IPS-15b (cell line): ENCODE data around the gene MELTF.
"Not testable (repeated sequence)": the region's sequence is repeated elsewhere in the genome, so short reads cannot be mapped to it uniquely, and the experiment has no call there.

ENCODE experiments used
- H3K27me3 ChIP-seq: one replicate; pipeline ENCODE4 v1.6.1; 2013; ENCODE audit warnings: low read length; ENCODE audit not compliant: control insufficient read depth, insufficient read depth
- H3K36me3 ChIP-seq: one replicate; pipeline ENCODE4 v1.6.1; 2013; ENCODE audit warnings: low read length; ENCODE audit not compliant: control insufficient read depth, insufficient read depth
- H3K4me1 ChIP-seq: one replicate; pipeline ENCODE4 v1.6.1; 2013; ENCODE audit warnings: mild to moderate bottlenecking, low read length; ENCODE audit not compliant: control insufficient read depth, insufficient read depth
- H3K4me3 ChIP-seq: one replicate; pipeline ENCODE4 v1.5.1; 2013; ENCODE audit warnings: low read depth, low read length
- H3K9ac ChIP-seq: one replicate; pipeline ENCODE4 v1.6.1; 2013; ENCODE audit warnings: low read depth, mild to moderate bottlenecking, low read length
- H3K9me3 ChIP-seq: one replicate; pipeline ENCODE4 v1.6.1; 2013; ENCODE audit warnings: mild to moderate bottlenecking, low read length; ENCODE audit not compliant: control insufficient read depth, insufficient read depth

Gene MELTF

GRCh38 chr3:197029511-197030167, at the start of gene MELTF:
Gene MELTF (minus strand): TSS chr3:197029817. CDS start chr3:197029702, 115 bp downstream.
- Histone ChIP-seq H3K9ac (no peak within 1 kb of the TSS), H3K27me3 (peaks cover 17% of the 10 kb centered on the region), H3K36me3 (peaks cover 17% of the 10 kb centered on the region), H3K9me3 (no peaks in the 10 kb centered on the region), H3K4me1 (peaks cover 8% of the 10 kb centered on the region), H3K4me3 (peak within 1 kb of the TSS; percentile 59)

- H3K4me3 ChIP-seq: no peak overlapping the region
- H3K27me3 ChIP-seq: no peaks in the 10 kb centered on the region
- H3K36me3 ChIP-seq: no peaks in the 10 kb centered on the region
- H3K4me1 ChIP-seq: no peaks in the 10 kb centered on the region
- no peaks in the 10 kb centered on the region for H3K9me3 ChIP-seq
- H3K9ac ChIP-seq: no peak overlapping the region
Measured at GRCh38 chr3:197076415-197076814, 46.8 kb upstream of the MELTF start.

- Histone ChIP-seq H3K27me3 (no peaks in the 10 kb centered on the region), H3K9me3 (no peaks in the 10 kb centered on the region), H3K4me1 (no peaks in the 10 kb centered on the region), H3K36me3 (no peaks in the 10 kb centered on the region), H3K4me3 (no peak overlapping the region), H3K9ac (no peak overlapping the region)
Measured at GRCh38 chr3:197068077-197068476, 38.5 kb upstream of the MELTF start.

GRCh38 chr3:197064771-197065170, 35.2 kb upstream of the MELTF start:
- Histone ChIP-seq H3K9ac (no peak overlapping the region), H3K9me3 (no peaks in the 10 kb centered on the region), H3K4me1 (no peaks in the 10 kb centered on the region), H3K4me3 (no peak overlapping the region), H3K36me3 (no peaks in the 10 kb centered on the region), H3K27me3 (no peaks in the 10 kb centered on the region)

- Histone ChIP-seq H3K36me3 (no peaks in the 10 kb centered on the region), H3K27me3 (no peaks in the 10 kb centered on the region), H3K4me3 (no peak overlapping the region), H3K9me3 (no peaks in the 10 kb centered on the region), H3K4me1 (no peaks in the 10 kb centered on the region), H3K9ac (no peak overlapping the region)
Measured at GRCh38 chr3:197062446-197062845, 32.8 kb upstream of the MELTF start.

- not testable (repeated sequence) for H3K4me3 ChIP-seq, H3K9ac ChIP-seq, H3K4me1 ChIP-seq, H3K9me3 ChIP-seq, H3K36me3 ChIP-seq, H3K27me3 ChIP-seq
Measured at GRCh38 chr3:197051637-197052036, 22.0 kb upstream of the MELTF start.

- no peaks in the 10 kb centered on the region for H3K27me3 ChIP-seq
Measured at GRCh38 chr3:197050511-197050910, 20.9 kb upstream of the MELTF start.

GRCh38 chr3:197042539-197042938, 12.9 kb upstream of the MELTF start:
- no peak overlapping the region for H3K4me3 ChIP-seq
- H3K4me1 ChIP-seq: no peaks in the 10 kb centered on the region
- no peaks in the 10 kb centered on the region for H3K27me3 ChIP-seq
- no peak overlapping the region for H3K9ac ChIP-seq
- H3K36me3 ChIP-seq: no peaks in the 10 kb centered on the region
- no peaks in the 10 kb centered on the region for H3K9me3 ChIP-seq

More at GRCh38 chr3:197050511-197050910, 20.9 kb upstream of the MELTF start:
- no peaks in the 10 kb centered on the region for H3K4me1 ChIP-seq
- H3K9me3 ChIP-seq: no peaks in the 10 kb centered on the region
- H3K9ac ChIP-seq: no peak overlapping the region
- no peak overlapping the region for H3K4me3 ChIP-seq
- peaks cover 7% of the 10 kb centered on the region for H3K36me3 ChIP-seq

GRCh38 chr3:197041875-197042488, 12.4 kb upstream of the MELTF start:
- H3K9ac ChIP-seq: no peak overlapping the region

GRCh38 chr3:197040658-197041057, 11.0 kb upstream of the MELTF start:
- Histone ChIP-seq H3K9me3 (no peaks in the 10 kb centered on the region), H3K4me1 (no peaks in the 10 kb centered on the region), H3K4me3 (no peak overlapping the region), H3K36me3 (no peaks in the 10 kb centered on the region), H3K9ac (no peak overlapping the region), H3K27me3 (no peaks in the 10 kb centered on the region)

More at GRCh38 chr3:197041875-197042488, 12.4 kb upstream of the MELTF start:
- H3K4me3 ChIP-seq: no peak overlapping the region
- H3K36me3 ChIP-seq: no peaks in the 10 kb centered on the region
- H3K27me3 ChIP-seq: no peaks in the 10 kb centered on the region
- H3K9me3 ChIP-seq: no peaks in the 10 kb centered on the region
- no peaks in the 10 kb centered on the region for H3K4me1 ChIP-seq

GRCh38 chr3:197038679-197039462, 9.3 kb upstream of the MELTF start:
- Histone ChIP-seq H3K9ac (no peak overlapping the region), H3K27me3 (peaks cover 2% of the 10 kb centered on the region), H3K9me3 (no peaks in the 10 kb centered on the region), H3K4me3 (no peak overlapping the region), H3K4me1 (no peaks in the 10 kb centered on the region), H3K36me3 (no peaks in the 10 kb centered on the region)

- Histone ChIP-seq H3K4me1 (peaks cover 3% of the 10 kb centered on the region), H3K4me3 (no peak overlapping the region), H3K9ac (no peak overlapping the region), H3K27me3 (peaks cover 11% of the 10 kb centered on the region), H3K36me3 (no peaks in the 10 kb centered on the region), H3K9me3 (no peaks in the 10 kb centered on the region)
Measured at GRCh38 chr3:197035577-197035976, 6.0 kb upstream of the MELTF start.
